IMR-90 (cell line): ENCODE measurements around the gene ATOSB. TPM values are rescaled to one million over a fixed set of nuclear protein-coding genes. Genes with fewer than 3 reads are reported as not detected.

Source experiments
- ATAC-seq: fragments of 200-7000 bp; cut with Tn5 transposase; 2 replicates; pipeline ENCODE4 v1.9.1; 2020; ENCODE audit warnings: low read depth, mild to moderate bottlenecking, moderate library complexity
- BruUV-seq: library from RNA; stranded (reverse); fragments of 400-500 nt; replicated peaks from 2 replicates; lab custom pipeline; 2021; lab: Mats Ljungman, UMichigan
- CTCF ChIA-PET: fragments of 300-600 bp; formaldehyde crosslinking; extraction: SDS; loops from one replicate; lab custom pipeline; 2021; ENCODE audit warnings: antibody characterized with exemption; lab: Yijun Ruan, JAX
- POLR2A ChIA-PET: fragments of 300-600 bp; sonication (Branson Sonifier 250); formaldehyde crosslinking; loops from one replicate; lab custom pipeline; 2022; ENCODE audit warnings: antibody characterized with exemption; ENCODE audit not compliant: unreplicated experiment; lab: Charles Lee
- DNase-seq: peaks from one replicate; pipeline ENCODE4 v3.0.0; 2013
- H2AFZ ChIP-seq: replicated peaks from 2 replicates; pipeline ENCODE3; 2013; ENCODE audit warnings: low read length, mild to moderate bottlenecking; ENCODE audit not compliant: poor library complexity
- H2AK5ac ChIP-seq: 2 replicates; pipeline ENCODE4 v1.6.1; 2013; ENCODE audit warnings: low read depth, low read length, inconsistent platforms
- H2AK9ac ChIP-seq: replicated peaks from 2 replicates; pipeline ENCODE3; 2013; ENCODE audit warnings: mild to moderate bottlenecking, low read depth, low read length, moderate library complexity; ENCODE audit not compliant: poor library complexity
- H2BK120ac ChIP-seq: 2 replicates; pipeline ENCODE4 v1.6.1; 2013; ENCODE audit warnings: low read depth, low read length, inconsistent platforms
- H2BK15ac ChIP-seq: 3 replicates; pipeline ENCODE4 v1.6.1; 2013; ENCODE audit warnings: low read depth, low read length, inconsistent platforms
- H2BK20ac ChIP-seq: 2 replicates; pipeline ENCODE4 v1.6.1; 2013; ENCODE audit warnings: low read depth, mild to moderate bottlenecking, inconsistent platforms, low read length, moderate library complexity
- H2BK5ac ChIP-seq: 2 replicates; pipeline ENCODE4 v1.6.1; 2013; ENCODE audit warnings: mild to moderate bottlenecking, low read depth, low read length, inconsistent platforms; ENCODE audit not compliant: poor library complexity, severe bottlenecking
- H3K14ac ChIP-seq: replicated peaks from 2 replicates; pipeline ENCODE4 v1.6.1; 2013; ENCODE audit warnings: low read depth, low read length, inconsistent platforms
- H3K18ac ChIP-seq: 2 replicates; pipeline ENCODE4 v1.6.1; 2013; ENCODE audit warnings: low read depth, low read length, control low read depth
- H3K23ac ChIP-seq: 2 replicates; pipeline ENCODE4 v1.6.1; 2013; ENCODE audit warnings: low read depth, low read length, inconsistent platforms
- H3K27ac ChIP-seq: 2 replicates; pipeline ENCODE4 v1.5.1; 2013; ENCODE audit warnings: mild to moderate bottlenecking, control low read depth, low read length; ENCODE audit not compliant: insufficient read depth
- H3K27me3 ChIP-seq: 2 replicates; pipeline ENCODE4 v1.6.1; 2013; ENCODE audit warnings: low read length; ENCODE audit not compliant: control insufficient read depth, insufficient read depth
- H3K36me3 ChIP-seq: 2 replicates; pipeline ENCODE4 v1.6.1; 2013; ENCODE audit warnings: low read length, mixed read lengths; ENCODE audit not compliant: control insufficient read depth, insufficient read depth
- H3K4ac ChIP-seq: 2 replicates; pipeline ENCODE4 v1.6.1; 2013; ENCODE audit warnings: low read depth, low read length, inconsistent platforms
- H3K4me1 ChIP-seq: 2 replicates; pipeline ENCODE4 v1.6.1; 2013; ENCODE audit warnings: low read length, mixed read lengths; ENCODE audit not compliant: control insufficient read depth, insufficient read depth
- H3K4me2 ChIP-seq: 2 replicates; pipeline ENCODE4 v1.6.1; 2013; ENCODE audit warnings: low read depth, mild to moderate bottlenecking, control low read depth, low read length, moderate library complexity
- H3K4me3 ChIP-seq: 2 replicates; pipeline ENCODE4 v1.5.1; 2013; ENCODE audit warnings: low read depth, mild to moderate bottlenecking, control low read depth, low read length, moderate library complexity; ENCODE audit not compliant: insufficient read depth
- H3K56ac ChIP-seq: 2 replicates; pipeline ENCODE4 v1.6.1; 2013; ENCODE audit warnings: low read length, inconsistent platforms; ENCODE audit not compliant: insufficient read depth; ENCODE audit errors: extremely low read depth
- H3K79me1 ChIP-seq, 2 experiments: 2 replicates each; pipeline ENCODE4 v1.6.1; 2013; ENCODE audit warnings: low read length in 2 of 2, inconsistent platforms in 1 of 2, low read depth in 1 of 2
- H3K9ac ChIP-seq: 2 replicates; pipeline ENCODE4 v1.6.1; 2013; ENCODE audit warnings: low read depth, low read length, control low read depth
- H3K9me1 ChIP-seq: 2 replicates; pipeline ENCODE4 v1.6.1; 2013; ENCODE audit warnings: low read length, inconsistent platforms; ENCODE audit not compliant: insufficient read depth
- H3K9me3 ChIP-seq: 2 replicates; pipeline ENCODE4 v1.6.1; 2013; ENCODE audit warnings: low read length; ENCODE audit not compliant: control insufficient read depth, insufficient read depth
- H4K20me1 ChIP-seq: 2 replicates; pipeline ENCODE4 v1.6.1; 2013; ENCODE audit warnings: low read length, inconsistent platforms; ENCODE audit not compliant: insufficient read depth
- H4K5ac ChIP-seq: 2 replicates; pipeline ENCODE4 v1.6.1; 2013; ENCODE audit warnings: mild to moderate bottlenecking, low read depth, low read length, control low read depth
- H4K8ac ChIP-seq, 2 experiments: 2 replicates each; pipeline ENCODE4 v1.6.1; 2013; ENCODE audit warnings: low read depth in 2 of 2, low read length in 2 of 2, control low read depth in 1 of 2, inconsistent platforms in 1 of 2
- H4K91ac ChIP-seq: 2 replicates; pipeline ENCODE4 v1.6.1; 2013; ENCODE audit warnings: low read depth, low read length, inconsistent platforms; ENCODE audit not compliant: insufficient read depth
- CEBPB ChIP-seq: IDR thresholded peaks from 2 replicates; pipeline ENCODE4 v1.6.1; 2012; ENCODE audit warnings: low read depth, low read length, improper control_type of control experiment
- CHD1 ChIP-seq: IDR thresholded peaks from 2 replicates; pipeline ENCODE4 v1.6.1; 2012; ENCODE audit warnings: low read depth, low read length, improper control_type of control experiment
- CTCF ChIP-seq: conservative IDR thresholded peaks from 2 replicates; pipeline ENCODE4 v1.5.1; 2012; ENCODE audit warnings: mild to moderate bottlenecking, low read depth, low read length, improper control_type of control experiment
- MXI1 ChIP-seq: IDR thresholded peaks from 2 replicates; pipeline ENCODE4 v1.6.1; 2012; ENCODE audit warnings: low read depth, mild to moderate bottlenecking, low read length, moderate library complexity, borderline replicate concordance
- NFE2L2 ChIP-seq: fragments of 150-350 bp; IDR thresholded peaks from 2 replicates; pipeline ENCODE4 v1.6.1; 2016; ENCODE audit warnings: low read depth, mild to moderate bottlenecking, low read length
- POLR2A ChIP-seq: IDR thresholded peaks from 2 replicates; pipeline ENCODE4 v1.6.1; 2012; ENCODE audit warnings: mild to moderate bottlenecking, low read depth, low read length
- RCOR1 ChIP-seq: IDR thresholded peaks from 2 replicates; pipeline ENCODE4 v1.6.1; 2012; ENCODE audit warnings: mild to moderate bottlenecking, low read length, improper control_type of control experiment; ENCODE audit not compliant: insufficient replicate concordance
- USF2 ChIP-seq: fragments of 150-350 bp; IDR thresholded peaks from 2 replicates; pipeline ENCODE4 v1.6.1; 2017; ENCODE audit warnings: mild to moderate bottlenecking, antibody characterized with exemption, low read length, low read depth
- WGBS, 2 experiments: methylation state at CpG; one replicate each; pipeline versions ENCODE4 v1.1.5 to v1.1.7; 2013; ENCODE audit warnings: missing lambda C conversion rate in 2 of 2; ENCODE audit not compliant: insufficient read length in 1 of 2; ENCODE audit errors: extremely low coverage in 2 of 2; 5-methylcytosine and 5-hydroxymethylcytosine counted together
- dilution Hi-C: fragments of 300-500 bp; cut with HindIII; formaldehyde crosslinking; loops from one replicate; pipeline ENCODE4 v1.14.3; 2018; ENCODE audit warnings: low sequenced_read_pairs; ENCODE audit not compliant: unreplicated experiment
- in situ Hi-C: fragments of 300-500 bp; cut with MboI; formaldehyde crosslinking; loops from 3 replicates; pipeline ENCODE4 v1.14.3; 2019; ENCODE audit warnings: low sequenced_read_pairs, inconsistent platforms, mixed read lengths
- intact Hi-C: fragments of 100-400 bp; cut with micrococcal nuclease; formaldehyde crosslinking; loops from 2 replicates; pipeline ENCODE4 v1.10.0; 2022
- polyA plus RNA-seq, 3 experiments: library from polyadenylated mRNA; depleted of rRNA; stranded (reverse); fragments of >200 nt; gene quantifications; 2 replicates each; pipeline ENCODE4 v1.2.3, GENCODE V29; 2012; ENCODE audit warnings: low replicate concordance in 1 of 3
- total RNA-seq: library from RNA; depleted of rRNA; stranded (reverse); fragments of >200 nt; gene quantifications from 2 replicates; pipeline ENCODE4 v1.2.3, GENCODE V29; 2012

ATOSB gene
- total and polyA plus RNA-seq, 2 of the 4 experiments (the other 2 are of a cell fraction) = 12.0 to 40.2 TPM

GRCh38 chr9:35070823-35071813 lies 44.5 kb downstream of the ATOSB start:
- intact Hi-C loops = loop anchor here (2.0 to 10.0 kb wide), 2 partner anchors 76 to 306 kb away; no protein-coding TSS in a partner anchor
- Histone ChIP-seq H3K4me1 (peaks cover 12% of the 10 kb centered on the region), H3K36me3 (peaks cover 20% of the 10 kb centered on the region), H3K79me1 (peaks cover 8 to 60% of the 10 kb centered on the region in 2 experiments), H4K8ac (peak overlapping the region; percentile 43 to 46; a peak in 2 of 4 replicates), H3K9me1 (peaks cover 30% of the 10 kb centered on the region), H2BK20ac (no peak overlapping the region), H3K56ac (peak overlapping the region; percentile 80), H3K27me3 (no peaks in the 10 kb centered on the region), H4K20me1 (peaks cover 61% of the 10 kb centered on the region), H2AFZ (peak overlapping the region; percentile 91), H3K23ac (peak overlapping the region; percentile 90), H4K5ac (peak overlapping the region; percentile 11; the same call in 1 of the 2 replicates), H2BK15ac (no peak overlapping the region), H3K4ac (peak overlapping the region; percentile 86), H3K9ac (peak overlapping the region; percentile 82), H2BK5ac (peak overlapping the region; percentile 86), H3K9me3 (no peaks in the 10 kb centered on the region), H2AK5ac (peak overlapping the region; percentile 66), H2BK120ac (no peak overlapping the region; the same call in 1 of the 2 replicates), H2AK9ac (peak overlapping the region; percentile 97), H3K27ac (peak overlapping the region; percentile 91), H3K4me2 (peak overlapping the region; percentile 97), H4K91ac (no peak overlapping the region), H3K4me3 (peak overlapping the region; percentile 70), H3K14ac (peak overlapping the region; percentile 80), H3K18ac (peak overlapping the region; percentile 28; the same call in 1 of the 2 replicates)
- in situ Hi-C loops = no loop called here
- TSS peak; percentile 50 for BruUV-seq
- TF ChIP-seq CTCF (no peak), NFE2L2 (no peak), USF2 (no peak), RCOR1 (no peak), MXI1 (no peak), POLR2A (no peak), CHD1 (no peak), CEBPB (no peak)
- dilution Hi-C loops = no loop called here
- 3% methylated on average over 6 of the region's 20 CpGs; no CpG with 5 or more reads in 1 of the 2 experiments for WGBS, 2 experiments
- ATAC-seq (no peak), DNase-seq (peak; percentile 46)
- POLR2A ChIA-PET = interaction anchor here (0.6 to 1.0 kb wide), 6 partner anchors 8 to 151 kb away, joined by 4 to 17 read pairs (median 16); partner anchors contain the start of genes FANCG and STOML2
- CTCF ChIA-PET = interaction anchor here (1.1 to 1.4 kb wide), 2 partner anchors 20 to 172 kb away, joined by 3 to 4 read pairs; no protein-coding TSS in a partner anchor
